ENCODE data around the gene TLE2.
"Not testable (repeated sequence)": the region's sequence is repeated elsewhere in the genome, so short reads cannot be mapped to it uniquely, and the experiment has no call there.

TLE2 gene

GRCh38 chr19:3054972-3055740, 26.1 kb upstream of the TLE2 start:
- H3K4me3 ChIP-seq (ENCODE audit: low read length in 2 of 2): no peak overlapping the region
- peak overlapping the region; percentile 88 for H3K27ac ChIP-seq (ENCODE audit: low read length)
- H3K9ac ChIP-seq (ENCODE audit: low read length in 2 of 2): no peak overlapping the region
- no peaks in the 10 kb centered on the region for H3K27me3 ChIP-seq (ENCODE audit: control insufficient read depth in 1 of 2, insufficient read depth in 2 of 2, low read length in 2 of 2)
- H3K4me1 ChIP-seq (ENCODE audit: control insufficient read depth, insufficient read depth, low read length): peaks cover 38% of the 10 kb centered on the region
- H3K9me3 ChIP-seq (ENCODE audit: control insufficient read depth in 2 of 2, low read length in 2 of 2): no peaks in the 10 kb centered on the region
- peaks cover 22 to 34% of the 10 kb centered on the region in 2 donors for H3K36me3 ChIP-seq (ENCODE audit: control insufficient read depth in 2 of 2, insufficient read depth in 2 of 2, low read length in 2 of 2)

- H3K9me3 ChIP-seq (ENCODE audit: control insufficient read depth in 2 of 2, low read length in 2 of 2): no peaks in the 10 kb centered on the region
- H3K27ac ChIP-seq (ENCODE audit: low read length): peak overlapping the region; percentile 88
- H3K4me1 ChIP-seq (ENCODE audit: control insufficient read depth, insufficient read depth, low read length): peaks cover 35% of the 10 kb centered on the region
- peaks cover 22 to 28% of the 10 kb centered on the region in 2 donors for H3K36me3 ChIP-seq (ENCODE audit: control insufficient read depth in 2 of 2, insufficient read depth in 2 of 2, low read length in 2 of 2)
- H3K9ac ChIP-seq (ENCODE audit: low read length in 2 of 2): no peak overlapping the region
- no peaks in the 10 kb centered on the region for H3K27me3 ChIP-seq (ENCODE audit: control insufficient read depth in 1 of 2, insufficient read depth in 2 of 2, low read length in 2 of 2)
- no peak overlapping the region for H3K4me3 ChIP-seq (ENCODE audit: low read length in 2 of 2)
These were observed 25.3 kb upstream of the TLE2 start for GRCh38 chr19:3054265-3054971.

- Histone ChIP-seq H3K36me3 (ENCODE audit: control insufficient read depth in 2 of 2, insufficient read depth in 2 of 2, low read length in 2 of 2) (peaks cover 22 to 28% of the 10 kb centered on the region in 2 donors), H3K27me3 (ENCODE audit: control insufficient read depth in 1 of 2, insufficient read depth in 2 of 2, low read length in 2 of 2) (no peaks in the 10 kb centered on the region), H3K4me3 (ENCODE audit: low read length in 2 of 2) (no peak overlapping the region), H3K4me1 (ENCODE audit: control insufficient read depth, insufficient read depth, low read length) (peaks cover 33% of the 10 kb centered on the region), H3K27ac (ENCODE audit: low read length) (no peak overlapping the region), H3K9ac (ENCODE audit: low read length in 2 of 2) (no peak overlapping the region), H3K9me3 (ENCODE audit: control insufficient read depth in 2 of 2, low read length in 2 of 2) (no peaks in the 10 kb centered on the region)
These were observed 24.7 kb upstream of the TLE2 start for GRCh38 chr19:3053780-3054179.

GRCh38 chr19:3053218-3053621, 24.1 kb upstream of the TLE2 start:
- Histone ChIP-seq H3K9ac (ENCODE audit: low read length in 2 of 2) (no peak overlapping the region), H3K27me3 (ENCODE audit: control insufficient read depth in 1 of 2, insufficient read depth in 2 of 2, low read length in 2 of 2) (no peaks in the 10 kb centered on the region), H3K9me3 (ENCODE audit: control insufficient read depth in 2 of 2, low read length in 2 of 2) (no peaks in the 10 kb centered on the region), H3K4me1 (ENCODE audit: control insufficient read depth, insufficient read depth, low read length) (peaks cover 28% of the 10 kb centered on the region), H3K36me3 (ENCODE audit: control insufficient read depth in 2 of 2, insufficient read depth in 2 of 2, low read length in 2 of 2) (peaks cover 22 to 24% of the 10 kb centered on the region in 2 donors), H3K4me3 (ENCODE audit: low read length in 2 of 2) (no peak overlapping the region), H3K27ac (ENCODE audit: low read length) (no peak overlapping the region)

- H3K27ac ChIP-seq (ENCODE audit: low read length); H3K4me3 ChIP-seq (ENCODE audit: low read length in 2 of 2); H3K27me3 ChIP-seq (ENCODE audit: control insufficient read depth in 1 of 2, insufficient read depth in 2 of 2, low read length in 2 of 2): not testable (repeated sequence)
These were observed 20.9 kb upstream of the TLE2 start for GRCh38 chr19:3050016-3050415.

GRCh38 chr19:3049089-3049488, 20.0 kb upstream of the TLE2 start:
- Histone ChIP-seq H3K27ac (ENCODE audit: low read length) (no peak overlapping the region), H3K36me3 (ENCODE audit: control insufficient read depth in 2 of 2, insufficient read depth in 2 of 2, low read length in 2 of 2) (peaks cover 3 to 5% of the 10 kb centered on the region in 2 donors), H3K9me3 (ENCODE audit: control insufficient read depth in 2 of 2, low read length in 2 of 2) (no peaks in the 10 kb centered on the region), H3K27me3 (ENCODE audit: control insufficient read depth in 1 of 2, insufficient read depth in 2 of 2, low read length in 2 of 2) (no peaks in the 10 kb centered on the region), H3K9ac (ENCODE audit: low read length in 2 of 2) (no peak overlapping the region), H3K4me3 (ENCODE audit: low read length in 2 of 2) (no peak overlapping the region), H3K4me1 (ENCODE audit: control insufficient read depth, insufficient read depth, low read length) (peaks cover 12% of the 10 kb centered on the region)

More at GRCh38 chr19:3050016-3050415, 20.9 kb upstream of the TLE2 start:
- not testable (repeated sequence) for H3K9me3 ChIP-seq (ENCODE audit: control insufficient read depth in 2 of 2, low read length in 2 of 2); H3K9ac ChIP-seq (ENCODE audit: low read length in 2 of 2)
- Histone ChIP-seq H3K36me3 (ENCODE audit: control insufficient read depth in 2 of 2, insufficient read depth in 2 of 2, low read length in 2 of 2) (peaks cover 8 to 11% of the 10 kb centered on the region in 2 donors), H3K4me1 (ENCODE audit: control insufficient read depth, insufficient read depth, low read length) (peaks cover 14% of the 10 kb centered on the region)

GRCh38 chr19:3048190-3048533, 19.1 kb upstream of the TLE2 start:
- Histone ChIP-seq H3K27ac (ENCODE audit: low read length) (no peak overlapping the region), H3K27me3 (ENCODE audit: control insufficient read depth in 1 of 2, insufficient read depth in 2 of 2, low read length in 2 of 2) (no peaks in the 10 kb centered on the region), H3K9me3 (ENCODE audit: control insufficient read depth in 2 of 2, low read length in 2 of 2) (no peaks in the 10 kb centered on the region), H3K36me3 (ENCODE audit: control insufficient read depth in 2 of 2, insufficient read depth in 2 of 2, low read length in 2 of 2) (no peaks in the 10 kb centered on the region), H3K9ac (ENCODE audit: low read length in 2 of 2) (no peak overlapping the region), H3K4me3 (ENCODE audit: low read length in 2 of 2) (no peak overlapping the region), H3K4me1 (ENCODE audit: control insufficient read depth, insufficient read depth, low read length) (peaks cover 12% of the 10 kb centered on the region)

- no peaks in the 10 kb centered on the region for H3K27me3 ChIP-seq (ENCODE audit: control insufficient read depth in 1 of 2, insufficient read depth in 2 of 2, low read length in 2 of 2)
- peak overlapping the region; percentile 28 to 47 for H3K9ac ChIP-seq (ENCODE audit: low read length in 2 of 2)
- H3K9me3 ChIP-seq (ENCODE audit: control insufficient read depth in 2 of 2, low read length in 2 of 2): no peaks in the 10 kb centered on the region
- H3K4me3 ChIP-seq (ENCODE audit: low read length in 2 of 2): peak overlapping the region; percentile 70 to 72
- peak overlapping the region; percentile 41 for H3K27ac ChIP-seq (ENCODE audit: low read length)
- peaks cover 15% of the 10 kb centered on the region for H3K4me1 ChIP-seq (ENCODE audit: control insufficient read depth, insufficient read depth, low read length)
- no peaks in the 10 kb centered on the region for H3K36me3 ChIP-seq (ENCODE audit: control insufficient read depth in 2 of 2, insufficient read depth in 2 of 2, low read length in 2 of 2)
These were observed 18.6 kb upstream of the TLE2 start for GRCh38 chr19:3047496-3048189.

GRCh38 chr19:3046698-3047495, 17.8 kb upstream of the TLE2 start:
- Histone ChIP-seq H3K4me3 (ENCODE audit: low read length in 2 of 2) (peak overlapping the region; percentile 70 to 72), H3K36me3 (ENCODE audit: control insufficient read depth in 2 of 2, insufficient read depth in 2 of 2, low read length in 2 of 2) (no peaks in the 10 kb centered on the region), H3K9me3 (ENCODE audit: control insufficient read depth in 2 of 2, low read length in 2 of 2) (no peaks in the 10 kb centered on the region), H3K4me1 (ENCODE audit: control insufficient read depth, insufficient read depth, low read length) (peaks cover 16% of the 10 kb centered on the region), H3K27me3 (ENCODE audit: control insufficient read depth in 1 of 2, insufficient read depth in 2 of 2, low read length in 2 of 2) (no peaks in the 10 kb centered on the region), H3K9ac (ENCODE audit: low read length in 2 of 2) (peak overlapping the region in 1 of 2 donors; percentile 47), H3K27ac (ENCODE audit: low read length) (peak overlapping the region; percentile 41)

Data from stomach smooth muscle (tissue), 2 donors.